ENCODE measurements around the gene KIF11.
A peak's percentile ranks its signal among the peaks of the same experiment; 100 is the strongest.
"Not testable (repeated sequence)": the region's sequence is repeated elsewhere in the genome, so short reads cannot be mapped to it uniquely, and the experiment has no call there.

Gene KIF11

GRCh38 chr10:92590623-92591549, 2.0 kb upstream of the KIF11 start:
- no peak for DNase-seq (ENCODE audit: low read depth in 3 of 3, low spot score in 1 of 3)

- peak; percentile 71 to 78 (median 72) for DNase-seq (ENCODE audit: low read depth in 3 of 3, low spot score in 1 of 3)
These were observed 1.3 kb upstream of the KIF11 start for GRCh38 chr10:92591550-92592022.

- no peak for DNase-seq (ENCODE audit: low read depth in 3 of 3, low spot score in 1 of 3)
These were observed 974 bp downstream of the KIF11 start for GRCh38 chr10:92593619-92594588.

- DNase-seq (ENCODE audit: low read depth in 3 of 3, low spot score in 1 of 3), result no peak
These were observed 2.6 kb downstream of the KIF11 start for GRCh38 chr10:92595505-92595904.

- DNase-seq (ENCODE audit: low read depth in 3 of 3, low spot score in 1 of 3), result no peak
These were observed 5.4 kb downstream of the KIF11 start for GRCh38 chr10:92598321-92598720.

- DNase-seq (ENCODE audit: low read depth in 3 of 3, low spot score in 1 of 3), result no peak
These were observed 11.9 kb downstream of the KIF11 start for GRCh38 chr10:92604841-92605240.

- DNase-seq (ENCODE audit: low read depth in 3 of 3, low spot score in 1 of 3), result no peak
These were observed 22.6 kb downstream of the KIF11 start for GRCh38 chr10:92615515-92615914.

GRCh38 chr10:92619368-92619767, 26.4 kb downstream of the KIF11 start:
- no peak for DNase-seq (ENCODE audit: low read depth in 3 of 3, low spot score in 1 of 3)

- no peak for DNase-seq (ENCODE audit: low read depth in 3 of 3, low spot score in 1 of 3)
These were observed 35.0 kb downstream of the KIF11 start for GRCh38 chr10:92627845-92628480.

GRCh38 chr10:92629945-92630344, 37.0 kb downstream of the KIF11 start:
- no peak for DNase-seq (ENCODE audit: low read depth in 3 of 3, low spot score in 1 of 3)

GRCh38 chr10:92638037-92638436, 45.1 kb downstream of the KIF11 start:
- DNase-seq (ENCODE audit: low read depth in 3 of 3, low spot score in 1 of 3), result no peak

- DNase-seq (ENCODE audit: low read depth in 3 of 3, low spot score in 1 of 3), result no peak
These were observed 47.2 kb downstream of the KIF11 start for GRCh38 chr10:92640107-92640506.

GRCh38 chr10:92641492-92641891, 48.6 kb downstream of the KIF11 start:
- DNase-seq (ENCODE audit: low read depth in 3 of 3, low spot score in 1 of 3), result no peak

- DNase-seq (ENCODE audit: low read depth in 3 of 3, low spot score in 1 of 3), result no peak
These were observed 52.0 kb downstream of the KIF11 start for GRCh38 chr10:92644921-92645320.

- DNase-seq (ENCODE audit: low read depth in 3 of 3, low spot score in 1 of 3), result not testable (repeated sequence)
These were observed 57.9 kb downstream of the KIF11 start for GRCh38 chr10:92650864-92651263.

- DNase-seq (ENCODE audit: low read depth in 3 of 3, low spot score in 1 of 3), result no peak
These were observed 62.5 kb downstream of the KIF11 start for GRCh38 chr10:92655426-92655825.

- DNase-seq (ENCODE audit: low read depth in 3 of 3, low spot score in 1 of 3), result no peak
These were observed 63.5 kb downstream of the KIF11 start for GRCh38 chr10:92656266-92656961.

GRCh38 chr10:92657024-92657423, 64.1 kb downstream of the KIF11 start:
- DNase-seq (ENCODE audit: low read depth in 3 of 3, low spot score in 1 of 3), result no peak

GRCh38 chr10:92662848-92663247, 69.9 kb downstream of the KIF11 start:
- DNase-seq (ENCODE audit: low read depth in 3 of 3, low spot score in 1 of 3), result no peak

GRCh38 chr10:92664322-92664721, 71.4 kb downstream of the KIF11 start:
- no peak for DNase-seq (ENCODE audit: low read depth in 3 of 3, low spot score in 1 of 3)

GRCh38 chr10:92667078-92667477, 74.1 kb downstream of the KIF11 start:
- no peak for DNase-seq (ENCODE audit: low read depth in 3 of 3, low spot score in 1 of 3)
